Endothelial cell of umbilical vein (primary cell): ENCODE results near the gene KRT6C. TPM values are rescaled to one million over a fixed set of nuclear protein-coding genes. Genes with fewer than 3 reads are reported as not detected.

Source experiments
- BruUV-seq: library from RNA; stranded (reverse); fragments of 400-500 nt; replicated peaks from 2 replicates; lab custom pipeline; 2021; lab: Mats Ljungman, UMichigan
- CTCF ChIA-PET: fragments of 300-600, 350-600 bp; sonication (Branson Sonifier 250); formaldehyde crosslinking; loops from one replicate; lab custom pipeline; 2021; ENCODE audit warnings: antibody characterized with exemption, inconsistent platforms; lab: Charles Lee
- POLR2A ChIA-PET: fragments of 300-600, 350-600 bp; sonication (Branson Sonifier 250); formaldehyde crosslinking; loops from one replicate; lab custom pipeline; 2021; ENCODE audit warnings: antibody characterized with exemption, inconsistent platforms; lab: Charles Lee
- DNase-seq: peaks from one replicate; pipeline ENCODE4 v3.0.0-alpha.2; 2011; ENCODE audit warnings: low read depth, low spot score
- FAIRE-seq: peaks from 2 replicates; lab custom pipeline; 2011; peaks lifted over from hg19 to GRCh38; lab: Jason Lieb, UNC
- H2AFZ ChIP-seq: 2 replicates; pipeline ENCODE4 v1.6.0; 2012; ENCODE audit warnings: low read depth, low read length, control low read depth, inconsistent platforms
- H3K27ac ChIP-seq: 2 replicates; pipeline ENCODE4 v1.5.1; 2011; ENCODE audit warnings: low read depth, mild to moderate bottlenecking, control low read depth, low read length, moderate library complexity; ENCODE audit not compliant: insufficient read depth
- H3K27me3 ChIP-seq, 2 experiments: 2 replicates each; pipeline versions ENCODE4 v1.6.0 to v1.6.1; 2011; ENCODE audit warnings: low read length in 2 of 2, mixed read lengths in 1 of 2; ENCODE audit not compliant: control insufficient read depth in 2 of 2, insufficient read depth in 2 of 2
- H3K36me3 ChIP-seq, 2 experiments: 2 replicates in 1 of 2; 3 replicates in 1 of 2; pipeline ENCODE4 v1.5.1; 2011; ENCODE audit warnings: low read length in 2 of 2, mild to moderate bottlenecking in 1 of 2, moderate library complexity in 1 of 2; ENCODE audit not compliant: control insufficient read depth in 2 of 2, insufficient read depth in 2 of 2; ENCODE audit errors: extremely low read depth in 1 of 2
- H3K4me1 ChIP-seq: 3 replicates; pipeline ENCODE4 v1.5.1; 2011; ENCODE audit warnings: mild to moderate bottlenecking, low read length; ENCODE audit not compliant: control insufficient read depth, insufficient read depth; ENCODE audit errors: extremely low read depth
- H3K4me2 ChIP-seq: 2 replicates; pipeline ENCODE4 v1.6.1; 2011; ENCODE audit warnings: low read length, control low read depth, mixed read lengths; ENCODE audit not compliant: insufficient read depth
- H3K4me3 ChIP-seq, 3 experiments: fragments of 200-600 bp in 1 of 3; sonication (generic), shearing (Covaris generic) in 1 of 3; replicated peaks in 1 of 3; 2 replicates each; pipeline ENCODE4 v1.5.1; 2011 to 2016; ENCODE audit warnings: control low read depth in 3 of 3, low read length in 3 of 3, mild to moderate bottlenecking in 2 of 3, inconsistent platforms in 1 of 3, low read depth in 1 of 3, moderate library complexity in 1 of 3; ENCODE audit not compliant: insufficient read depth in 1 of 3
- H3K79me2 ChIP-seq: 2 replicates; pipeline ENCODE4 v1.6.0; 2012; ENCODE audit warnings: low read length, inconsistent platforms; ENCODE audit not compliant: control insufficient read depth, insufficient read depth
- H3K9ac ChIP-seq: replicated peaks from 2 replicates; pipeline ENCODE3; 2011; ENCODE audit warnings: low read length, control low read depth; ENCODE audit not compliant: insufficient read depth; ENCODE audit errors: extremely low read depth
- H3K9me1 ChIP-seq: replicated peaks from 3 replicates; pipeline ENCODE4 v1.6.0; 2011; ENCODE audit warnings: mild to moderate bottlenecking, low read length; ENCODE audit not compliant: control insufficient read depth, insufficient read depth; ENCODE audit errors: extremely low read depth
- H3K9me3 ChIP-seq: replicated peaks from 2 replicates; pipeline ENCODE4 v1.5.1; 2012; ENCODE audit warnings: low read length, inconsistent platforms; ENCODE audit not compliant: control insufficient read depth, insufficient read depth
- H4K20me1 ChIP-seq: replicated peaks from 2 replicates; pipeline ENCODE3; 2011; ENCODE audit warnings: mild to moderate bottlenecking, low read length; ENCODE audit not compliant: control insufficient read depth, insufficient read depth; ENCODE audit errors: extremely low read depth
- CTCF ChIP-seq, 2 donors: IDR thresholded peaks; 1 replicate in 1 of 2; 2 replicates in 1 of 2; pipeline ENCODE4 v1.5.1; 2011; ENCODE audit warnings: low read length in 2 of 2, mild to moderate bottlenecking in 2 of 2, moderate library complexity in 2 of 2, control low read depth in 1 of 2, inconsistent platforms in 1 of 2, low read depth in 1 of 2; ENCODE audit not compliant: insufficient read depth in 1 of 2; ENCODE audit errors: extremely low read depth in 1 of 2
- EZH2 ChIP-seq: IDR thresholded peaks from 2 replicates; pipeline ENCODE4 v1.6.1; 2012; ENCODE audit warnings: borderline replicate concordance, low read depth, mild to moderate bottlenecking, moderate library complexity, low read length, inconsistent platforms; ENCODE audit not compliant: severe bottlenecking
- FOS ChIP-seq: IDR thresholded peaks from 2 replicates; pipeline ENCODE4 v1.6.1; 2011; ENCODE audit warnings: mild to moderate bottlenecking, low read length, moderate library complexity, borderline replicate concordance; ENCODE audit not compliant: insufficient read depth
- GATA2 ChIP-seq: IDR thresholded peaks from 2 replicates; pipeline ENCODE4 v1.7.0; 2011; ENCODE audit warnings: low read depth, mild to moderate bottlenecking, moderate library complexity, mixed read lengths, low read length; ENCODE audit not compliant: insufficient read length, insufficient read depth
- JUN ChIP-seq: IDR thresholded peaks from 2 replicates; pipeline ENCODE4 v1.6.1; 2011; ENCODE audit warnings: borderline replicate concordance, low read depth; ENCODE audit not compliant: insufficient read length, insufficient read depth
- POLR2A ChIP-seq: IDR thresholded peaks from 2 replicates; pipeline ENCODE4 v1.6.1; 2012; ENCODE audit warnings: low read depth, mild to moderate bottlenecking, control low read depth, low read length
- POLR2AphosphoS5 ChIP-seq: IDR thresholded peaks from 2 replicates; pipeline ENCODE4 v1.6.1; 2012; ENCODE audit warnings: low read depth, mild to moderate bottlenecking, control low read depth, low read length, moderate library complexity; ENCODE audit not compliant: insufficient read depth
- dilution Hi-C: fragments of 300-500 bp; cut with MboI; formaldehyde crosslinking; loops from one replicate; pipeline ENCODE4 v1.15.0; 2019; ENCODE audit warnings: low sequenced_read_pairs; ENCODE audit not compliant: extremely low pct_ligation_motif_present
- intact Hi-C: fragments of 100-400 bp; cut with micrococcal nuclease; formaldehyde crosslinking; loops from one replicate; pipeline ENCODE4 v1.10.0; 2022
- polyA plus RNA-seq, 4 experiments: library from polyadenylated mRNA; depleted of rRNA in 3 of 4; stranded (reverse) in 3 of 4; unstranded in 1 of 4; fragments of >200 nt; gene quantifications; 2 replicates each; pipeline versions ENCODE4 v1.2.1 to v1.2.3, GENCODE V29; 2011 to 2012; ENCODE audit warnings: missing spikeins in 1 of 4
- total RNA-seq: library from RNA; stranded (reverse); gene quantifications from 2 replicates; pipeline ENCODE4 v1.2.3, GENCODE V29; 2021

KRT6C gene
- total and polyA plus RNA-seq, 2 donors (not counting 3 experiments of a cell fraction or from before 2014, with no cell fraction given): not detected

DNA sequence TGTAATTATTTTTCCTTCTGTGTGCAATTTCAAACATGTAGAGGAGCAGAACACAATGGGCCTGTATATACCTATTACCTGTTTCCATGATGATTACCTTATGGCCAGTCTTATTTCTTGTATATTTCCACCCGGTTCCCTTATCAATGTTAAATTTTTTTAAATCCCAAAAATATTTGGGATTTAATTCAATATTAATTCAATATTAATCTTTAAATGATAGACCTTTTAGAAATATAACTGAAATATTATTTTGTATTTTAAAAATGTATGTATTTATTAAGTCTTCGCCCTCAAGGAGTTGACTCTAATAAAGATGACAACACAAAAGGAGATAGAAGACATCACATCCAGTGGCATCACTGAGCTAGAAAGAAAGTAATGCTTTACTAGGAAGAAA lies 607 bp upstream of the KRT6C start:
- Histone ChIP-seq H3K4me2 (no peak overlapping the region), H2AFZ (no peak overlapping the region), H3K9me3 (no peaks in the 10 kb centered on the region), H3K79me2 (no peaks in the 10 kb centered on the region), H3K4me3 (no peak overlapping the region), H3K9ac (no peak overlapping the region), H3K27me3 (peaks cover 0 to 2% of the 10 kb centered on the region in 2 experiments), H3K36me3 (no peaks in the 10 kb centered on the region), H3K27ac (no peak overlapping the region), H4K20me1 (no peaks in the 10 kb centered on the region), H3K9me1 (no peaks in the 10 kb centered on the region), H3K4me1 (no peaks in the 10 kb centered on the region)
- ChIA-PET POLR2A (no interaction called here), CTCF (no interaction called here)
- dilution Hi-C loops (no loop called here), intact Hi-C loops (no loop called here)
- TF ChIP-seq FOS: no peak
- FAIRE-seq: no peak
- no TSS peak for BruUV-seq
- DNase-seq: no peak

GRCh38 chr12:52469853-52470252 lies 3.8 kb downstream of the KRT6C start:
- Histone ChIP-seq H3K4me1 (no peaks in the 10 kb centered on the region), H3K4me2 (no peak overlapping the region), H3K9me1 (no peaks in the 10 kb centered on the region), H3K36me3 (no peaks in the 10 kb centered on the region), H4K20me1 (no peaks in the 10 kb centered on the region), H3K4me3 (no peak overlapping the region), H3K9ac (no peak overlapping the region), H3K9me3 (no peaks in the 10 kb centered on the region), H2AFZ (no peak overlapping the region), H3K79me2 (no peaks in the 10 kb centered on the region), H3K27ac (no peak overlapping the region), H3K27me3 (peaks cover 0 to 2% of the 10 kb centered on the region in 2 experiments)
- no peak for FAIRE-seq
- POLR2A ChIA-PET: no interaction called here
- CTCF ChIA-PET: no interaction called here
- intact Hi-C loops (no loop called here), dilution Hi-C loops (no loop called here)
- TF ChIP-seq EZH2 (no peak), CTCF (IDR thresholded peaks at IDR 0.05; ENCODE audit: extremely low read depth in 1 of 2, insufficient read depth in 1 of 2, low read depth in 1 of 2, low read length in 2 of 2) (no peak), POLR2AphosphoS5 (no peak), GATA2 (no peak), JUN (no peak), POLR2A (no peak), FOS (no peak)
- DNase-seq: no peak
- no TSS peak for BruUV-seq
